HG02678 (cell line): ENCODE results near the gene CUEDC1.
"Not testable (repeated sequence)": the region's sequence is repeated elsewhere in the genome, so short reads cannot be mapped to it uniquely, and the experiment has no call there.

Experiments used
- ATAC-seq: cut with Tn5 transposase; IDR thresholded peaks from one replicate; pipeline ENCODE4 v1.9.1; 2021; ENCODE audit warnings: mild to moderate bottlenecking, moderate library complexity; ENCODE audit not compliant: unreplicated experiment

CUEDC1 gene

GRCh38 chr17:57958391-57958790, 3.2 kb upstream of the CUEDC1 start:
- not testable (repeated sequence) for ATAC-seq

- no peak for ATAC-seq
Observed at GRCh38 chr17:57957886-57958285, 2.7 kb upstream of the CUEDC1 start.

- no peak for ATAC-seq
Observed at GRCh38 chr17:57957120-57957850, 2.1 kb upstream of the CUEDC1 start.

GRCh38 chr17:57956291-57957119, 1.3 kb upstream of the CUEDC1 start:
- ATAC-seq = peak; percentile 77

GRCh38 chr17:57954397-57955182, 622 bp downstream of the CUEDC1 start:
- no peak for ATAC-seq

GRCh38 chr17:57953705-57954396, 1.4 kb downstream of the CUEDC1 start:
- no peak for ATAC-seq

DNA sequence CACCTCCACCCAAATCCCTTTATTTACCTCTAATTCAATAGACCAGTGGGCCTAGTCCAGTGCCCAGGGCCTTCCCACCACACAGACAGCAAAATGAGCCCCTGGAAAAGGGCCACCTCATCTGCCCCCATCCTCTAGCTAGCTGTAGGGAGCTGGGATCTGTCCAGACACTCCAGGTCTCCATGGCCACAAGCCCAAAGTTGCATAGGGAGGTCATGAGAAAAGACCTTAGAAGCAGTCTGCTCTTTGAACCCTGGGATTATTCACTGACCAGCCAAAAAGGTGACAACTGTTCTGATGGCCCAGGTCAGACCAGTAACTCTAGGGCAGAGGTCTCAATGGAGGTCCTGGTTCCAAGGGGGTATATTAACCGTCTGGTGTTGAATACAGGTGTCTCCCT, 2.0 kb downstream of the CUEDC1 start:
- ATAC-seq = no peak

GRCh38 chr17:57949649-57950048, 5.6 kb downstream of the CUEDC1 start:
- ATAC-seq = no peak

DNA sequence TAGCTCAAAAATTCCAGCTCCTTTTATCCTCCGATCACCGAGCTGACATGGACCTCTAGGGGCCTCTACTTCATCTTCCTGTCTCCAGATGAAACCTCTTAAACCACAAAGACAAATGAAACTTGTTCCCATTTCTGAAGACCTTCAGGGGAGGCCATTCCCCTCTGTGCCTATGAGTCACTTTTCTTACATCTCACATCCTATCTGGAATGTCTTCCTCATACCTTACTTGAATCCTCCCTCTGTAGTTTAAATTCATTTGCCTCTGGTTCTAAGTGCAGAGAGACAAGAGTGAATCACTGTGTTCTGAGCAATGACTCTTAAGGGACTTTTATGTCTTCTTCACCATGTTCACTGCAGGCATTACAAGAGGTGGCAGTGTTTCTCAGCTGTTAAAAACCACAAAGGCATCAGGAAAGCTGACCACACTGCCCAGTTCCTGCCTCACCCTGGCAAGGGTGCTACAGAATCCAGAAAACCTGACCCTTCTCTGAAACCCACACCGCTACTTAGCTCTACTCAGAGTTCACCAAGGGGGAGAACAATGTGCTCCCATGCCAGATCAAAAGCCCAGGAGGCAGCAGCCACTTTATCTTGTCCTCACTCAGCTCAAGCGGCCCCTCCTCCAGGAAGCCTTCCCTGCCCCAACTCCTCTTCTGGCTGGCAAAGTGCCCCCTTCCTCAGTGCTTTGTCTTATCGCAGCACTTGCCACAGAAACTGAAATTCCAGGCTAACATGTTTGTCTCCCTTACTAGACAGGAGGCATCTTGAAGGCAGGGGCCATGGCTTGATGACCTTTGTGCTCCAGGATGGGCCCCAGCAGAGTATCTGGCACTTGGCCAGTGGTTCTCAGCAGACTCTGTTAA, 6.4 kb downstream of the CUEDC1 start:
- no peak for ATAC-seq

- ATAC-seq = no peak
Observed at GRCh38 chr17:57948169-57948554, 7.0 kb downstream of the CUEDC1 start.

DNA sequence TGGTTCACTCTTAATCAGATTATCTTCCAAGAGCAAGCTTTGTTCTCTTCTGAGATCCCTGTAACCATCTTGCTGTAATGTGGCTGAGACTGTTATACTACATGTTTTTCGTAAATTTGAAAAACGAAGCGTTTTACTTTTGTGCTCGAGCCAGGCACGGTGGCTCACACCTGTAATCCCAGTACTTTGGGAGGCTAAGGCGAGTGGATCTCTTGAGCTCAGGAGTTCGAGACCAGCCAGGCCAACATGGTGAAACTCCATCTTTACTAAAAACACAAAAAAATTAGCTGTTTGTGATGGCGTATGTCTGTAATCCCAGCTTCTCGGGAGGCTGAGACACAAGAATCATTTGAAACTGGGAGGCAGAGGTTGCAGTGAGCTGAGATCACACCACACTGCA, 7.8 kb downstream of the CUEDC1 start:
- no peak for ATAC-seq

DNA sequence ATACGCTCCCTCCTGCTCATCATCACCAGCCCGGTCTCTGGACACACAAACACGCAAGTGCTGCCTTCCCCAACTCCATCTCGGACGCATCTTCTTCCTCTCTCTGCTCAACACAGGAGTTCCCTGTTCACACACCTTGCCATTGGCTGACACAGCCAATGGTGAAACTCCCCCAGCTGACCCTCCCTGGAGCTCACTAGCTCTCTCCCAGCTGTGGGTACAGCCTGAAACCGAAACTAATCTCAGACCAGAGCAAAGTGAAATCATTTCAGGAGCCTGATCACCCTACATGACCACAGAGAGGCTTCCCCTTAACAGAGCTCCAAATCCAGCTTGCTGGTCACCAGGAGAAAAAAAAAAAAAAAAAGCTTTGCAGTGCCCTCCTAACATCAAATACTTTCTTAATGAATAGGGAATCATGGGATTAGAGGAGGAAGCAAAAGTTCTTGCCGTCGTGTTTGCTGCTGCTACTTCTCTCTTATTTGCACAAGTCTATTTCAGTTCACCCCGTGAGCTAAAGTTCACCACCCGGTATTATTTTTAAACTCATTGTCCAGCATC, 8.3 kb downstream of the CUEDC1 start:
- ATAC-seq = peak; percentile 92

- peak; percentile 24 for ATAC-seq
Observed at GRCh38 chr17:57945996-57946797, 9.0 kb downstream of the CUEDC1 start.

GRCh38 chr17:57944908-57945307, 10.3 kb downstream of the CUEDC1 start:
- no peak for ATAC-seq

- ATAC-seq = no peak
Observed at GRCh38 chr17:57943645-57944044, 11.6 kb downstream of the CUEDC1 start.

DNA sequence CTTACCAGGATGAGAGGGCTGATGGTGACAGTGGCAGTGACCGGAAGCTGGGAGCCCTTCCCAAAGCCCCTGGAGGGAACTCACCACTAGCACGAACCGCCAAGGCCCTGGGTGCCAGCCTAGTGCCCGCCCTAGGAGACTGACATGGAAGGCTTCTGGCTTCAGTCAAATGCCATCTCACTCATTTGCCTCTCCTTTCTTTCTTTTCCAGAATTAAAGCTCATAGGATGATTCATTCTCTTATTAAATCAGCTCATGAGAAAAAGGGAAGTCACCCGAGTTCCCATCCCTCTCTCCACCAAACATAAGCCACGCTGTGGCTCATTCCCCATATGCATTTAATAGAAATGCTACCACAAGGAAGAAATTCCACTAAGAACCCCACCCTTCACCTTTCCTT, 12.1 kb downstream of the CUEDC1 start:
- no peak for ATAC-seq

GRCh38 chr17:57941384-57942370, 13.5 kb downstream of the CUEDC1 start:
- no peak for ATAC-seq
